ENCODE results near the gene ABCC9. TPM values are rescaled to one million over a fixed set of nuclear protein-coding genes. Genes with fewer than 3 reads are reported as not detected.
"Not testable (repeated sequence)": the region's sequence is repeated elsewhere in the genome, so short reads cannot be mapped to it uniquely, and the experiment has no call there.

The ABCC9 gene
- total RNA-seq, 1 donor from 2014 or later: 24.6 TPM

- H3K27me3 ChIP-seq: no peaks in the 10 kb centered on the region
- TF ChIP-seq CTCF (IDR thresholded peaks at IDR 0.05): no peak
- no peak for TF ChIP-seq POLR2A (IDR thresholded peaks at IDR 0.05)
- no peak for TF ChIP-seq POLR2AphosphoS5 (IDR thresholded peaks at IDR 0.05; ENCODE audit: insufficient read depth in 1 of 2, low read depth in 1 of 2)
- no peaks in the 10 kb centered on the region for H3K9me3 ChIP-seq
- H3K4me3 ChIP-seq: no peak overlapping the region
- peaks cover 19% of the 10 kb centered on the region for H3K4me1 ChIP-seq
- no peak overlapping the region for H3K27ac ChIP-seq
- intact Hi-C loops (cut with DNase I): no loop called here
- no peaks in the 10 kb centered on the region for H3K36me3 ChIP-seq
- no peak for DNase-seq (ENCODE audit: extremely low spot score in 2 of 2)
Observed at GRCh38 chr12:21815306-21816062, 125.7 kb downstream of the ABCC9 start.

- H3K4me3 ChIP-seq: no peak overlapping the region
- intact Hi-C loops (cut with DNase I): no loop called here
Observed at GRCh38 chr12:21814814-21815213, 126.4 kb downstream of the ABCC9 start.

GRCh38 chr12:21814327-21814726 is 126.9 kb downstream of the ABCC9 start:
- Histone ChIP-seq H3K4me3 (no peak overlapping the region), H3K27me3 (no peaks in the 10 kb centered on the region), H3K4me1 (peaks cover 8% of the 10 kb centered on the region), H3K36me3 (no peaks in the 10 kb centered on the region), H3K27ac (no peak overlapping the region), H3K9me3 (no peaks in the 10 kb centered on the region)
- DNase-seq (ENCODE audit: extremely low spot score in 2 of 2): no peak
- TF ChIP-seq POLR2A (IDR thresholded peaks at IDR 0.05) (no peak), POLR2AphosphoS5 (IDR thresholded peaks at IDR 0.05; ENCODE audit: insufficient read depth in 1 of 2, low read depth in 1 of 2) (no peak), CTCF (IDR thresholded peaks at IDR 0.05) (no peak)
- intact Hi-C loops (cut with DNase I): no loop called here

More at GRCh38 chr12:21814814-21815213, 126.4 kb downstream of the ABCC9 start:
- Histone ChIP-seq H3K9me3 (no peaks in the 10 kb centered on the region), H3K27me3 (no peaks in the 10 kb centered on the region), H3K27ac (no peak overlapping the region), H3K36me3 (no peaks in the 10 kb centered on the region), H3K4me1 (peaks cover 13% of the 10 kb centered on the region)
- no peak for DNase-seq (ENCODE audit: extremely low spot score in 2 of 2)
- no peak for TF ChIP-seq POLR2AphosphoS5 (IDR thresholded peaks at IDR 0.05; ENCODE audit: insufficient read depth in 1 of 2, low read depth in 1 of 2)
- no peak for TF ChIP-seq POLR2A (IDR thresholded peaks at IDR 0.05)
- no peak for TF ChIP-seq CTCF (IDR thresholded peaks at IDR 0.05)

GRCh38 chr12:21813751-21814150 is 127.5 kb downstream of the ABCC9 start:
- Histone ChIP-seq H3K9me3 (no peaks in the 10 kb centered on the region), H3K4me1 (peaks cover 2% of the 10 kb centered on the region), H3K27me3 (no peaks in the 10 kb centered on the region), H3K4me3 (no peak overlapping the region), H3K27ac (no peak overlapping the region), H3K36me3 (no peaks in the 10 kb centered on the region)
- intact Hi-C loops (cut with DNase I): no loop called here
- TF ChIP-seq POLR2A (IDR thresholded peaks at IDR 0.05) (no peak), POLR2AphosphoS5 (IDR thresholded peaks at IDR 0.05; ENCODE audit: insufficient read depth in 1 of 2, low read depth in 1 of 2) (no peak), CTCF (IDR thresholded peaks at IDR 0.05) (no peak)
- no peak for DNase-seq (ENCODE audit: extremely low spot score in 2 of 2)

- DNase-seq (ENCODE audit: extremely low spot score in 2 of 2): no peak
- intact Hi-C loops (cut with DNase I): no loop called here
Observed at GRCh38 chr12:21813125-21813524, 128.1 kb downstream of the ABCC9 start.

GRCh38 chr12:21812340-21812739 is 128.9 kb downstream of the ABCC9 start:
- H3K4me3 ChIP-seq; H3K9me3 ChIP-seq; H3K4me1 ChIP-seq; intact Hi-C loops (cut with DNase I); H3K36me3 ChIP-seq; DNase-seq (ENCODE audit: extremely low spot score in 2 of 2); H3K27me3 ChIP-seq; H3K27ac ChIP-seq: not testable (repeated sequence)

More at GRCh38 chr12:21813125-21813524, 128.1 kb downstream of the ABCC9 start:
- no peaks in the 10 kb centered on the region for H3K4me1 ChIP-seq
- TF ChIP-seq CTCF (IDR thresholded peaks at IDR 0.05) (no peak), POLR2AphosphoS5 (IDR thresholded peaks at IDR 0.05; ENCODE audit: insufficient read depth in 1 of 2, low read depth in 1 of 2) (no peak), POLR2A (IDR thresholded peaks at IDR 0.05) (no peak)
- H3K4me3 ChIP-seq: no peak overlapping the region
- no peak overlapping the region for H3K27ac ChIP-seq
- H3K9me3 ChIP-seq: no peaks in the 10 kb centered on the region
- no peaks in the 10 kb centered on the region for H3K27me3 ChIP-seq
- H3K36me3 ChIP-seq: no peaks in the 10 kb centered on the region
